Measurements from ENCODE around the gene SYCN.
"Not testable (repeated sequence)": the region's sequence is repeated elsewhere in the genome, so short reads cannot be mapped to it uniquely, and the experiment has no call there.

The SYCN gene

DNA sequence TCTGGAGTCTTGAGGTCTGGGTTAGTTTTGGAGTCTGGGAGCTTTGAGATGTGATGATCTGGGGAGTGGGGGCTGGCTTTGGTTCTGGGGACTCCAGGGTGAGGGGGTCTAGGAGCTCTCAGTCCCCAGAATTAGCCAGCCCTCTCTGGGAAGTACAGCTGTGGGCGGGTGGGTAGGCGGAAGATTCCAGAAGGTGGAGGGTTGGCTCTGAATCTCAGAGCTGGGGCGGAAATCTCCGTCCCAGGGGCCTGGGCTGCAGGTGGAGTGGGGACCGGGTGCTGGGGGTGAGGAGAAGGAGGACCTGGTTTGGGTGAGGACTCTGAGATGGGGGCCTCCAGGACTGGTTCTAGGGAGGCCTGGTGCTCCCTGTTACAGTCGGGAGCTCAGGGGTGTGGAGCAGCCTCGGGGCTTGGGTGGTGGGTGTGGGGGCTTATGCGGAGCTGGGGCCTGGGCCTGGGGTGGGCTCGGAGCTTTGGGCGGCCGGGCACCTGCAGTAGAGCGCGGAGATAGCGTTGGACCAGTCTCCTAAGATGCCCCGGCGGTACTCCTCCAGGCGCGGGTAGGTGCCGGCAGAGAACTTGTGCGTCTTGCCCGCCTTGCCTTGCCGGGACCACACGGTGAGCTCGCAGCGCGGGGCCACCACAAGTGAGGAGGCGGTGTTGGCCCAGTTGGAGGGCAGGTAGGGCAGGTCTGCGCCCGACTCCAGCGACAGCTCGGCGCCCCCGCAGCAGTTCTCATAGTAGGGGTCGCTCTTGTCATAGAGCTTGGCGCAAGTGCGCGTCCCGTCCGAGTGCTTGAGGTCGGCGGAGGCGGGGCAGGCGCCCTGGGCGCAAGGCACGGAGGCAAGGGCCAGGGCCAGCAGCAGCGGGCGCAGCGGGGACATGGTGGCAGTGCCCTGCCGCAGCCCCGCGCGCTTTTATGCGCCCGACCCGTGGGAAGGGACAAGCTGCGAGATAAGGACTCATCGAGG, at the start of gene SYCN:
Gene SYCN (minus strand): TSS at position 892 of the 970 bp plus-strand sequence. CDS start 9 bp downstream, at position 883.
- no peak for DNase-seq (ENCODE audit: low spot score)

- no peak for DNase-seq (ENCODE audit: low spot score)
Observed at GRCh38 chr19:39253374-39254149, 49.5 kb upstream of the SYCN start.

GRCh38 chr19:39252458-39252857, 48.4 kb upstream of the SYCN start:
- no peak for DNase-seq (ENCODE audit: low spot score)

GRCh38 chr19:39251846-39252245, 47.8 kb upstream of the SYCN start:
- no peak for DNase-seq (ENCODE audit: low spot score)

DNA sequence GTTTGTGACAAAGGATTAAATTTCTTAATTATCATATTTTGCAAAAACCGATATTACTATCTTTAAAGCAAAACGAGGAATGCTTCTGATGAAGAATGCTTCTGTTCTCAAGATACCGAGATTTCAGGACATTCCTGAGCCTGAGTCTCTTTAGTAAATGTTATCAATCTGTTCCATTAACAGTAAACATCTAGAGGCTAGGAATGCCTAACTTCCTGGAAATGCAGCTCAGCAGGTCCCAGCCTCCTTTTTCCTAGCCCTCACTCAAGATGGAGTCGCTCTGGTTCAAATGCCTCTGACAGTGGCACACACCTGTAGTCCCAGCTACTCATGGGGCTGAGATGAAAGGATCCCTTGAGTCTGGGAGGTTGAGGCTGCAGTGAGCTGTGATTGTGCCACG, 47.0 kb upstream of the SYCN start:
- DNase-seq (ENCODE audit: low spot score) = no peak

DNA sequence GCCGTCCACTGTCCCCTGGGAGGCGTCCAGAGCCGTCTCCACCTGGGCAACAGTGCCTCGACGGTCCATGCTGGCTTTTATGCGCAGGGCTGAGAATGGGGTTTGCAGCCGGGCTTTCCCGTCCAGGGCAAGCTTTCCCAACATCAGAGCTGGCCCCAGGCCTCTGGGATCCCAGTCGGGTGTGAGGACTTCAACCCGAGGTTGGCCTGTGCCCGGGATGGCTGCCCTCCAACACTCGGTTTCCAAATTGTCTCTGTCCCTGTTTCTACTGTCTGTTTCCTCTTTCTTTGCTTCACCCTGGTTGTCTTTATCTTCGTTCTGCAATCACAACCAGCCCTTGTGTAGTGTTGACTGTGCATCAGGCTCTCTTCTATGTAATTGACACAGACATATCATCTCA, 44.7 kb upstream of the SYCN start, which contains the start of gene IFNL4:
Gene IFNL4 (minus strand): TSS at position 51 of the 400 bp plus-strand sequence.
- no peak for DNase-seq (ENCODE audit: low spot score)

GRCh38 chr19:39247701-39248664, 43.9 kb upstream of the SYCN start:
- no peak for DNase-seq (ENCODE audit: low spot score)

DNA sequence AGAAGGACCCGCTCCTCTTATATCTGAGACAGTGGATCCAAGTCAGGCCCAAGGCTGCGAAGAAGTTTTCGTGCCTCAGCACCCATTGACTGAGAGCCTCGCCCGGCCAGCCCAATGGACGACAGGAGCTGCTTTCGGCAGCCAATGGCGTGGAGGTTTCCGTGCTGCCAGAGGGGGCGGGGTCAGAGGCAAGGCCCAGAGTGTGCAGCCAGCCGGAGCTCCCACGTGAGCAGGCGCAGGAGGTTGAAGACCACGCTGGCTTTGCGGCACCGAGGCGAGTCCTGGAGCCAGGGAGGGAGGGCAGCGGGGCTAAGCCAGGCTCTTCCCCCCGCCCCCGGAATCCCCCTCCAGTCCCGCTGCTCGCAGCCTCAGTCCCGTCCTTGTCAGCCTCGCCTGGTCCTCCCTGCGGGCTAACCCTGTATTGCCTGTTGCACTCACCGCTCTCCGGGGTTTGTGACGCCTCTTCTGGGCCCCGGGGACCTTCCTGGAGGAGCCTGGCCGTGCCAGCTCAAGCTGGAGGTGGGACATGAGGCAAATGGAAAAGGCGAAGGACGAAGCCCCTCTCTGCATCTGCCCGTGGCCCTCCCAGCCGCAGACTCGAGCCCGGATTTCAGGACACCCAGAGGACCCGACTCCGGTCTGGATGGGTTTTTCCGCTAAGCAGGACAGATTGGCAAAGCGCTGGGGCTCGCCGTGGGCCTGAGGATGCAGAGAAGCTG, 43.0 kb upstream of the SYCN start:
- no peak for DNase-seq (ENCODE audit: low spot score)

GRCh38 chr19:39245166-39245565, 41.1 kb upstream of the SYCN start:
- DNase-seq (ENCODE audit: low spot score) = not testable (repeated sequence)

- not testable (repeated sequence) for DNase-seq (ENCODE audit: low spot score)
Observed at GRCh38 chr19:39244410-39245100, 40.5 kb upstream of the SYCN start, which contains the start of gene IFNL3. TSS of gene IFNL3 (minus strand) at chr19:39245006. CDS start at chr19:39244967, 39 bp downstream.

DNA sequence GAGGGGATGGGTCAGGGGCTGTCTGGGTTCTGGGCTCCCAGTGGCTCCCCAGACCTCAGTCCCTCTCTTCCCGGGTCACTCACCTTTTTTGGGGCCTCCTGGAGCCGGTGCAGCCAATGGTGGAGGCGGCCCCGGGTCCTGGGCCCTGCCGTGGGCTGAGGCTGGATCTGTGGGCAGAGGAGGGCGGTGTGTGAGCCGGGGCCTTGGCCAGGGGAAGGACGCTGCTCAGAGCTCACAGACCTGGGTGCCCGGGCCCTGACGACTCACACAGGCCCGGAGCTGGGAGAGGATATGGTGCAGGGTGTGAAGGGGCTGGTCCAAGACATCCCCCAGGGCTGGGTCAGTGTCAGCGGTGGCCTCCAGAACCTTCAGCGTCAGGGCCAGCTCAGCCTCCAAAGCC, 39.7 kb upstream of the SYCN start:
- DNase-seq (ENCODE audit: low spot score) = not testable (repeated sequence)

DNA sequence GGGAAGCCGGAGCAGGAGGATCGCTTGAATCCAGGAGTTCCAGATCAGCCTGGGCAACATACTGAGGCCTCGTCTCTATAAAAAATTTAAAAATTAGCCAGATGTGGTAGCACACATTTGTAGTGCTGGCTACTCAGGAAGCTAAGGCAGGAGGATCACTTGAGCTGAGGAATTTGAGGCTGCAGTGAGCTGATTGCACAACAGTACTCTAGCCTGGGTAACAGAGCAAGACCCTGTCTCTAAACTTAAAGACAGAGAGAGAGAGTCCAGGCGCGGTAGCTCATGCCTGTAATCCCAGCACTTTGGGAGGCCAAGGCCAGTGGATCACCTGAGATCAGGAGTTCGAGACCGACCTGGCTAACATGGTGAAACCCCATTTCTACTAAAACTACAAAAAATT, 36.4 kb upstream of the SYCN start:
- DNase-seq (ENCODE audit: low spot score) = no peak

GRCh38 chr19:39238944-39239343, 34.9 kb upstream of the SYCN start:
- no peak for DNase-seq (ENCODE audit: low spot score)

DNA sequence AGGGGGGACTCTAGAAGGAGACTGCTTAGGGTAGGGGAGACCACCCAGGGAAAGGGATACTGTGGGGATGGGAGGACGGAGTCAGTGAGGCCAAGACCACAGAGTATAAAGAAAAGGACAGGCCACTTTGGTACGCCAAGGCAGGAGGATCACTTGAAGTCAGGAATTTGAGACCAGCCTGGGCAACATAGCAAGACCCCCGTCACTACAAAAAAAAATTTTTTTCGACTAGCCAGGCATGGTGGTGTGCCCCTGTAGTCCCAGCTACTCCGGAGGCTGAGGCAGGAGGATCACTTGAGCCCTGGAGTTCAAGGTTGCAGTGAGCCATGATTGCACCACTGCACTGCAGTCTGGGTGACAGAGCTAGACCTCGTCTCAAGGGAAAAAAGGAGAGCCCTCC, 34.1 kb upstream of the SYCN start:
- no peak for DNase-seq (ENCODE audit: low spot score)

DNA sequence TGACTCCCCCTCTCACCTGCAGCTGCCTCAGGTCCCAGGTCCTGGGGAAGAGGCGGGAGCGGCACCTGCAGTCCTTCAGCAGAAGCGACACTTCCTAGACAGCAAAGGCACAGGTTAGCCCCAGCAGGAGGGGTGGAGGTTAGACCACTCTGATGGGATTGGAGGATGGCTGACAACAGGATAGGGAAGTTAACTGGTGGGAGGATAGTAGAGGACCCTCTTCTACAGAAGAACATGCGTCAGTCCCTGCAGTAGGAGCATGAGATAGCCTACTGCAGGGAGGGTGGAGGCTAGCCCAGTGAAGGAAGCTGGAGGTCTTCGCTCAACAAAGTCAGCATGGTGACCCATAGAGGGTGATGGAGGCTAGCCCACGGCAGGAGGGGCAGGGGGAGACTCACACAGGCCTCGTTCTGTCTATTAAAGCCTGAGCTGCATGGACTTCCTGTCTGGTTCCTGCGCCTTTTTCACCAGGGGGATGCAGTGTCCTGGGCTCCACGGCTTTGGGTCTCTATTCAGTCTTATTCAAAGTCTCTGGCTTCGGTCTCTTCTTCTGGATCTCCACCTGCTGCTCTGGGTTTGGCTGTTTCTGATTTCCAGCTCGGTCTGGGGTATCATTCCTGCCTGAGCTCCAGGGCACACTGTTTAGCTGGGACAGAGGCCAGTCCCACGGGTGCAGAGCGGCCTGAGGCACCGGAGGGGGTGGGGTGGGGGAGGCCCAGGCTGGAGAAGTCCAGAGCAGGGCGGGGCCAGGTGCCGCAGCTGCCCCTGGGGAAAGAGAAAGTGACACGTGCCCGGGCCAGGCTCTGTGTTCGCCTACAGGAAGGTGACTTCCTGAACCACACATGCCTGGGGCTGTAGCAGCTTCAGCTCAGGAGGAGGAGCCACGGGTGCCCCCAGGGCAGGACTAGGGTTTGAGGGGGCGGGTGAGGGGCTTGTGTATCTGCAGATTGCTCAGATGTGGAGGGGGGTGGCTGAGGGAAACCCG, 33.4 kb upstream of the SYCN start:
- DNase-seq (ENCODE audit: low spot score) = no peak

DNA sequence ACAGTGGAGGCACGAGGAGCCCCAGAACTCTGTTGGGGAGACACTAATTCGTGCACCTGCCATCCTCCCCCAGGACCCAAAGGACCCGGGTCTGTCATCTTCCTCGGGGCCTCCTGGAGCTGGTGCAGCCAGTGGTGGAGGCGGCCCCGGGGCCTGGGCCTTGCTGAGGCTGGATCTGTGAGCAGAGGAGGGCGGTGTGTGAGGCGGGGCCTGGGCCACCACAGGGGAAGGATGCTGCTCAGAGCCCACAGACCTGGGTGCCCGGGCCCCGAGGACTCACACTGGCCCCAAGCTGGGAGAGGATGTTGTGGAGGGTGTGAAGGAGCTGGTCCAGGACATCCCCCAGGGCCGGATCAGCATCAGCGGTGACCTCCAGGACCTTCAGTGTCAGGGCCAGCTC, 32.5 kb upstream of the SYCN start:
- no peak for DNase-seq (ENCODE audit: low spot score)

DNA sequence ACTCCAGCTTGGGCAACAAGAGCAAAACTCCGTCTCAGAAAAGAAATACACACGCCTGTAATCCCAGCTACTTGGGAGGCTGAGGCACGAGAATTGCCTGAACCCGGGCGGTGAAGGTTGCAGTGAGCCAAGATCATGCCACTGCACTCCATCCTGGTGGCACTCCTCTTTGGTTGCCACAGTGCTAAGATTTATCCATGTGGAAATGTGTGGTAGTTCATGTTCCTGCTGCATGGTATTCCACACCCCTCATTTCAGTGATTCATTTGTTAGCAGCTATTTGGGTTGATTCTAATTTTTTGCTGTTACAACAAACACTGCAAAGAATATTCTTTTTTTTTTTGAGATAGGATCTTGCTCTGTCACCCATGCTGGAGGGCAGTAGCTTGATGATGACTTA, 28.6 kb upstream of the SYCN start:
- no peak for DNase-seq (ENCODE audit: low spot score)

GRCh38 chr19:39230096-39230764, 26.2 kb upstream of the SYCN start:
- DNase-seq (ENCODE audit: low spot score) = no peak
